ENCODE measurements around the gene PHC3. TPM values are rescaled to one million over a fixed set of nuclear protein-coding genes. Genes with fewer than 3 reads are reported as not detected.

The PHC3 gene
- total RNA-seq, 2 donors from 2014 or later: 34.5 to 100 TPM

DNA sequence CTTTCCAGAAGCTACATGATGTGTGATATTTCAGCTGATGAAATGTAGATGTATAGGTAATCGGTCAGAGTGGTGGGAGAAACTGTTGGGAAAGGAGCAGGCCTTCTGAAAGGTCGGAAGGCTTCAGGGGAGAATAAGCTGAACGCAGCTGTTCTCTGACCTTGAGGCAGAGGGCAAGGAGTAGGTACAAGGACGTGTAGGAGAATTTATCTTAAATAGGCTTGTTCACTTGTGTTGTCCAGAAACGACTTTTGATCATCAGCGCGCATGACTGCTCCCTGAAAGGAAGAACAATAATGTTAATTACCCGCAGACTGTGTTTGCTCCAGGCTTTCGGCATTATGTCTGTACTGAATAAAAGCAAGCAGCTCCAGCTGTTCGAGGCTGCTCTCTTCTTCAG is 104.2 kb downstream of the PHC3 start:
- Histone ChIP-seq H3K4me1 (replicated peaks) (no peaks in the 10 kb centered on the region), H3K4me3 (no peak overlapping the region), H3K27me3 (replicated peaks; ENCODE audit: insufficient read depth) (no peaks in the 10 kb centered on the region), H3K9me3 (no peaks in the 10 kb centered on the region), H3K27ac (no peak overlapping the region), H3K36me3 (no peaks in the 10 kb centered on the region)
- intact Hi-C loops (cut with DNase I): no loop called here
- WGBS: 92% methylated on average over 10 of the region's 10 CpGs
- TF ChIP-seq, protein P1, sequence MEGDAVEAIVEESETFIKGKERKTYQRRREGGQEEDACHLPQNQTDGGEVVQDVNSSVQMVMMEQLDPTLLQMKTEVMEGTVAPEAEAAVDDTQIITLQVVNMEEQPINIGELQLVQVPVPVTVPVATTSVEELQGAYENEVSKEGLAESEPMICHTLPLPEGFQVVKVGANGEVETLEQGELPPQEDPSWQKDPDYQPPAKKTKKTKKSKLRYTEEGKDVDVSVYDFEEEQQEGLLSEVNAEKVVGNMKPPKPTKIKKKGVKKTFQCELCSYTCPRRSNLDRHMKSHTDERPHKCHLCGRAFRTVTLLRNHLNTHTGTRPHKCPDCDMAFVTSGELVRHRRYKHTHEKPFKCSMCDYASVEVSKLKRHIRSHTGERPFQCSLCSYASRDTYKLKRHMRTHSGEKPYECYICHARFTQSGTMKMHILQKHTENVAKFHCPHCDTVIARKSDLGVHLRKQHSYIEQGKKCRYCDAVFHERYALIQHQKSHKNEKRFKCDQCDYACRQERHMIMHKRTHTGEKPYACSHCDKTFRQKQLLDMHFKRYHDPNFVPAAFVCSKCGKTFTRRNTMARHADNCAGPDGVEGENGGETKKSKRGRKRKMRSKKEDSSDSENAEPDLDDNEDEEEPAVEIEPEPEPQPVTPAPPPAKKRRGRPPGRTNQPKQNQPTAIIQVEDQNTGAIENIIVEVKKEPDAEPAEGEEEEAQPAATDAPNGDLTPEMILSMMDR (IDR thresholded peaks at IDR 0.05): no peak
- TF ChIP-seq POLR2AphosphoS5 (IDR thresholded peaks at IDR 0.05): no peak
- TF ChIP-seq POLR2A (IDR thresholded peaks at IDR 0.05): no peak
- DNase-seq (ENCODE audit: low spot score): no peak

DNA sequence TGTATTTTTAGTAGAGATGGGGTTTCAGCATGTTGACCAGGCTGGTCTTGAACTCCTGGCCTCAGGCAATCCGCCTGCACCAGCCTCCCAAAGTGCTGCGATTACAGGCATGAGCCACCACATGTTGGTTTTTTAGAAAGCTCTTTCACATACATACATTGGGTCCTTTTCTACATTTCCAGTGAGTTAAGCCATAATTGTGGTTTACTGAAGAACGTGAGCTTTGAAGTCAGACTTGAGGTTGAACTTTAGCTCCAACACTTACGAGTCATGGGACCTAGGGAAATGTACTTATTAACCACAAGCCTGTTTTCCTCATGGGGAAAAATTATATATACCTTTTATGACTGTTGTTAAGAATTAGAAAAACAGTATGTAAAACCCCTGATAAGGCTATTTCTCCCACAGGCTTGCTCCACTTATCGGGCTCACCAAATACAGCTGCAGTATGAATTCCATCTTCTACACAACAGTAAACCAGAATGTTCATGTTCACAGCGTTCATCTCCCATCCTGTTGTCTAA is 104.8 kb downstream of the PHC3 start:
- no peaks in the 10 kb centered on the region for H3K4me1 ChIP-seq (replicated peaks)
- TF ChIP-seq POLR2A (IDR thresholded peaks at IDR 0.05) (no peak), POLR2AphosphoS5 (IDR thresholded peaks at IDR 0.05) (no peak)
- TF ChIP-seq, protein P1 (IDR thresholded peaks at IDR 0.05): no peak
- 93% methylated on average over 6 of the region's 6 CpGs for WGBS
- H3K36me3 ChIP-seq: no peaks in the 10 kb centered on the region
- H3K4me3 ChIP-seq: no peak overlapping the region
- intact Hi-C loops (cut with DNase I): no loop called here
- H3K27me3 ChIP-seq (replicated peaks; ENCODE audit: insufficient read depth): no peaks in the 10 kb centered on the region
- DNase-seq (ENCODE audit: low spot score): no peak
- no peaks in the 10 kb centered on the region for H3K9me3 ChIP-seq
- no peak overlapping the region for H3K27ac ChIP-seq

DNA sequence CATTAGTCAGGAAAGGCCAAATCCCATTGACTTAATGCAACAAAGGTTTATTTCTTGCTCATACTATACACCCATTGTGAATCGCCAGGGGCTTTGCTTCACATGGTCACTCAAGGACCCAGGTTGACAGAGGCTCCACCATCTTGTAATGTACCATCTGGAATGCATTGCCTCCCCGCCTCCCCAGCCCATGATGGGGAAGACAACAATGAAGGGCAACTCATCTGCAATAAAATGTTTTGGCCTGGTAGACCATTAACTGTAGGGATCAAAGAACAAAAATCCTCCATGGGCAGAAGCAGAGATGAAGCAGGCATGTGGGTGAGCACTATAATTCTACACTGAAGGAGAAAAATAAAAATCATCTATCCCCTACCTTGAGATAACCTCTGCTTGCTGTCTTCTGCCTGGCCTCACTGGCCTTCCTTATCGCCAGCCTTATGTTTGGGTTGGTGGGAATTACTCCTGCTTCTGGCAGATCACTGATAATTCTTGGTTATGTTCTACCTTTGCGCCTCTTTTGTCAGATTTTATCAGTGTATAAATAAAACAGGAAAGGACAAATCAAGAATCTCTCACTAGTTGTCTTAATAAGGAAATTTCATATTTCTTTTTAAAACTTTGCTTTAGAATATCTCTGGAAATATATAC is 106.0 kb downstream of the PHC3 start:
- Histone ChIP-seq H3K27me3 (replicated peaks; ENCODE audit: insufficient read depth) (no peaks in the 10 kb centered on the region), H3K9me3 (no peaks in the 10 kb centered on the region), H3K27ac (no peak overlapping the region), H3K36me3 (no peaks in the 10 kb centered on the region), H3K4me3 (no peak overlapping the region), H3K4me1 (replicated peaks) (no peaks in the 10 kb centered on the region)
- 69% methylated on average over 4 of the region's 4 CpGs for WGBS
- TF ChIP-seq, protein P1 (IDR thresholded peaks at IDR 0.05): no peak
- TF ChIP-seq POLR2AphosphoS5 (IDR thresholded peaks at IDR 0.05): no peak
- TF ChIP-seq POLR2A (IDR thresholded peaks at IDR 0.05): no peak
- intact Hi-C loops (cut with DNase I): no loop called here
- no peak for DNase-seq (ENCODE audit: low spot score)

DNA sequence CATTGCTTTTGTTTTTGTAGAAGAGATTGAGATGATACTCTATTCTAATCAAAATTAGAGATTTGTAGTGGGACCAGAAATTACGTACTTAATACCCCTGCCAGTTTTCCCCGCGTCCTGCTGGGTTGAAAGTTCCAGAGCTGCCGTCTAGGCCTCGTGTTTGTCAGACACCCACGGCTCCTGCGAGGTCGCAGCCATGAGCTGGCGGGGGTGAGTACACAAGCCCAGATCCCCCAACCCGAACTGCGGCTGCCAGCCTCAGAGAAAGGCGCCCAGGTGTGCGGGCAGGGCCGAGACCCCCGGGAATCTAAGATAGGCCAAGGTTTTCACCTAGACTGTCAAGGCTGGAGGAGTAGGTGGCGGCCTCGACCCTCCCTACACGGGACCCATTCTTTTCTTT is 117.4 kb downstream of the PHC3 start:
- intact Hi-C loops (cut with DNase I): no loop called here
- Histone ChIP-seq H3K36me3 (no peaks in the 10 kb centered on the region), H3K4me3 (no peak overlapping the region), H3K9me3 (no peaks in the 10 kb centered on the region), H3K4me1 (replicated peaks) (no peaks in the 10 kb centered on the region), H3K27ac (no peak overlapping the region), H3K27me3 (replicated peaks; ENCODE audit: insufficient read depth) (no peaks in the 10 kb centered on the region)
- 96% methylated on average over 18 of the region's 18 CpGs for WGBS
- TF ChIP-seq POLR2A (IDR thresholded peaks at IDR 0.05) (no peak), POLR2AphosphoS5 (IDR thresholded peaks at IDR 0.05) (no peak)
- TF ChIP-seq, protein P1 (IDR thresholded peaks at IDR 0.05): no peak
- DNase-seq (ENCODE audit: low spot score): no peak

DNA sequence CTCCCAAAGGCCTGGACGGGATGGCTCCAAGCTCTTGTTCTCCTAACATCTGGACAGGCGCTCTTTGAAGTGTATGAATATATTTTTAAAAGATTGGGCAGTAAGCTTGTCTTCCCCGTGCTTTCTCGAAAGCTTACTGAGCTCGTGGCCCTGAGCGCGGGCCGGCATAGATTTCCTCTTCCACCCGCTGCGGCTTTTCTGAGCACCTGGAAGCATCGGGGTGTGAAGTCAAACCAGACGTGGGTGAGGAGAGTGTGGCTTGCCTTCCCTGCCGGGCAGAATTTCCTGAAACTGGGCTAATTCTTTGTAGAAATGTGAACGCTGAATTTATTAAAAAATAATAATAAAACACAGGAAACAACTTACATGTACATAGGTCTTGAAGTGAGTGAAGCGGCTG is 117.8 kb downstream of the PHC3 start:
- no peak for DNase-seq (ENCODE audit: low spot score)
- WGBS: 93% methylated on average over 15 of the region's 15 CpGs
- no peak overlapping the region for H3K4me3 ChIP-seq
- H3K36me3 ChIP-seq: no peaks in the 10 kb centered on the region
- H3K9me3 ChIP-seq: no peaks in the 10 kb centered on the region
- intact Hi-C loops (cut with DNase I): no loop called here
- no peaks in the 10 kb centered on the region for H3K27me3 ChIP-seq (replicated peaks; ENCODE audit: insufficient read depth)
- H3K4me1 ChIP-seq (replicated peaks): no peaks in the 10 kb centered on the region
- no peak overlapping the region for H3K27ac ChIP-seq
- TF ChIP-seq, protein P1 (IDR thresholded peaks at IDR 0.05): no peak
- no peak for TF ChIP-seq POLR2A (IDR thresholded peaks at IDR 0.05)
- no peak for TF ChIP-seq POLR2AphosphoS5 (IDR thresholded peaks at IDR 0.05)
